HEK293 (cell line): Measurements from ENCODE around the gene KIAA1958.

Experiments
- YY1 ChIP-seq: fragments of 450-650 bp; formaldehyde crosslinking; IDR thresholded peaks from 2 replicates; pipeline ENCODE4 v1.5.1; 2018; ENCODE audit warnings: missing biosample characterization, missing genetic modification characterization
- ZBTB17 ChIP-seq: fragments of 450-650 bp; formaldehyde crosslinking; IDR thresholded peaks from 2 replicates; pipeline ENCODE4 v1.5.1; 2016; ENCODE audit warnings: missing biosample characterization, missing genetic modification characterization
- ZNF202 ChIP-seq: fragments of 450-650 bp; formaldehyde crosslinking; IDR thresholded peaks from 2 replicates; pipeline ENCODE4 v1.5.1; 2016; ENCODE audit warnings: missing biosample characterization, missing genetic modification characterization, borderline replicate concordance
- ZNF324 ChIP-seq: fragments of 450-650 bp; formaldehyde crosslinking; IDR thresholded peaks from 2 replicates; pipeline ENCODE4 v1.5.1; 2016; ENCODE audit warnings: missing biosample characterization, missing genetic modification characterization
- TF ChIP-seq, protein P1 (sequence below): fragments of 450-650 bp; formaldehyde crosslinking; IDR thresholded peaks from 2 replicates; pipeline ENCODE4 v1.5.1; 2016; ENCODE audit warnings: missing biosample characterization, missing genetic modification characterization

DNA sequence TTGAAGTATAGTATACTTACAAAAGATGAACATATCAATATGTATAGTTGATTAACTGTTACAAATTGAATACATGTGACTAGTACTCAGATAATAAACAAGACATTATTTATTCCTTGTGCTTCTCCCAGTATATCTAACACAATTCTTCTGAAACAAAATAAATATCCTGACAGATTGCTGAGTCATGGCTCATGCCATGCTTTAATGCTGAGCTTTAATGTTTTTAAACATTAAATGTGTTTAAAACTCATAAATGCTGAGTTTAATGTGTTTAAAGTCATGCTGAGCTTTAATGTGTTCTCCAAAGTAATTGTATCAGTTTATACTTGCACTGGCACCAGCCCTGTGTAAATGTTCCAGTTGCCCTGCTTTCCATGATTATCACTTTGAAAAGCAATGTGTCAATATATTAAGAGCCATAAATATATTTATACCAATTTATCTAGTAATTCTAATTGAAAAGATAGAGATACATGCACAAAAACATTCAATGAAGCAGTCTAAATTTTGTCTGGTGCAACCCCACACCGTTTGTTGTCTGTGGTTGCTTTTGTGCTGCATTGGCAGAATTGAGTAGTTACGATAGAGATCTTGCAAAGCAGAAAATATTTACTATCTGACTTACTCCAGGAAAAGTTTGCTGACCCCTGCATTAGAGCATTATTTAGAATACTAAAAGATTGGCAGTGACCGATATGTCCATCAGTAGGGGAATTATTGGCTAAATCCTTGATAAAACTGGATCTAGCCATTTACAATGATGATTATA lies 15.7 kb downstream of the KIAA1958 start:
- TF ChIP-seq ZNF324 (tag by site-specific recombination) = no peak
- no peak for TF ChIP-seq ZNF202
- no peak for TF ChIP-seq YY1 (tag by site-specific recombination)
- no peak for TF ChIP-seq ZBTB17 (tag by site-specific recombination)
- TF ChIP-seq, protein P1, sequence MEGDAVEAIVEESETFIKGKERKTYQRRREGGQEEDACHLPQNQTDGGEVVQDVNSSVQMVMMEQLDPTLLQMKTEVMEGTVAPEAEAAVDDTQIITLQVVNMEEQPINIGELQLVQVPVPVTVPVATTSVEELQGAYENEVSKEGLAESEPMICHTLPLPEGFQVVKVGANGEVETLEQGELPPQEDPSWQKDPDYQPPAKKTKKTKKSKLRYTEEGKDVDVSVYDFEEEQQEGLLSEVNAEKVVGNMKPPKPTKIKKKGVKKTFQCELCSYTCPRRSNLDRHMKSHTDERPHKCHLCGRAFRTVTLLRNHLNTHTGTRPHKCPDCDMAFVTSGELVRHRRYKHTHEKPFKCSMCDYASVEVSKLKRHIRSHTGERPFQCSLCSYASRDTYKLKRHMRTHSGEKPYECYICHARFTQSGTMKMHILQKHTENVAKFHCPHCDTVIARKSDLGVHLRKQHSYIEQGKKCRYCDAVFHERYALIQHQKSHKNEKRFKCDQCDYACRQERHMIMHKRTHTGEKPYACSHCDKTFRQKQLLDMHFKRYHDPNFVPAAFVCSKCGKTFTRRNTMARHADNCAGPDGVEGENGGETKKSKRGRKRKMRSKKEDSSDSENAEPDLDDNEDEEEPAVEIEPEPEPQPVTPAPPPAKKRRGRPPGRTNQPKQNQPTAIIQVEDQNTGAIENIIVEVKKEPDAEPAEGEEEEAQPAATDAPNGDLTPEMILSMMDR (tag by site-specific recombination) = no peak
